ENCODE results near the gene ITGA8. TPM values are rescaled to one million over a fixed set of nuclear protein-coding genes. Genes with fewer than 3 reads are reported as not detected.

ITGA8 gene
- polyA plus RNA-seq, 1 donor (not counting 4 experiments of a cell fraction or from before 2014, with no cell fraction given): not detected

DNA sequence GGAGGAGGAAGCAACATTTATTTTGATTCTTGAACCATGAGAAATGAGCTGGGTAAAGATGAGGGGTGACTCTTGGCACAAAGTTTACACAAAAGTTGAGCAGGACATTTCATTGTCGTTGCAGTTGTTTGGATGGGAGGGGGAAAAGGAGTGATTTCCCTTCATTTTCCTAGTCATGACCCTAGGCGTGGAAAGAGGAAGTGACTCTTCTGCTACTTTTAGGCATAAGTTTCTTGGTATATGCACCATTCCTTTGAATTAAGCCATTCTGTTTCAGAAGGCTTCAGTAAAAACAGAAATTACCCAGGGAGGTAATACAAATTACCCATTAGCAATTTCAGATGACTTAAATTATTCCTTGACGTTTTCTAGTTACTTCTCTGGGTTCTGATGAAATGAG is 234.7 kb downstream of the ITGA8 start:
- H3K4me1 ChIP-seq (ENCODE audit: control insufficient read depth, extremely low read depth, insufficient read depth, low read length): no peaks in the 10 kb centered on the region
- no peak overlapping the region for H3K27ac ChIP-seq (ENCODE audit: control insufficient read depth, insufficient read depth, low read length)
- H3K9ac ChIP-seq (ENCODE audit: control insufficient read depth, extremely low read depth, insufficient read depth, low read length): no peak overlapping the region
- no peaks in the 10 kb centered on the region for H4K20me1 ChIP-seq (ENCODE audit: control insufficient read depth, extremely low read depth, insufficient read depth, low read length)
- H2AFZ ChIP-seq (ENCODE audit: control insufficient read depth, low read length): no peak overlapping the region
- no peak for DNase-seq (ENCODE audit: low read depth, low spot score)
- H3K4me3 ChIP-seq (ENCODE audit: control insufficient read depth in 2 of 3, extremely low read depth in 1 of 3, insufficient read depth in 2 of 3, low read depth in 1 of 3, low read length in 3 of 3): no peak overlapping the region
- no peak overlapping the region for H3K4me2 ChIP-seq (ENCODE audit: control insufficient read depth, extremely low read depth, insufficient read depth, low read depth, low read length)
- no peaks in the 10 kb centered on the region for H3K9me1 ChIP-seq (ENCODE audit: control insufficient read depth, extremely low read depth, insufficient read depth, low read length)
- H3K9me3 ChIP-seq (ENCODE audit: control insufficient read depth, low read depth, low read length): no peaks in the 10 kb centered on the region
- dilution Hi-C loops (cut with MboI; ENCODE audit: extremely low pct_ligation_motif_present, low sequenced_read_pairs): no loop called here
- H3K79me2 ChIP-seq (ENCODE audit: control insufficient read depth, insufficient read depth, low read length): no peaks in the 10 kb centered on the region
- no peaks in the 10 kb centered on the region for H3K27me3 ChIP-seq (ENCODE audit: control insufficient read depth, extremely low read depth, insufficient read depth, low read length)
- no peaks in the 10 kb centered on the region for H3K36me3 ChIP-seq (ENCODE audit: control insufficient read depth in 2 of 2, extremely low read depth in 1 of 2, insufficient read depth in 2 of 2, low read length in 2 of 2)
- TF ChIP-seq EZH2 (IDR thresholded peaks at IDR 0.05; ENCODE audit: low read length): no peak
- TF ChIP-seq, protein P1, sequence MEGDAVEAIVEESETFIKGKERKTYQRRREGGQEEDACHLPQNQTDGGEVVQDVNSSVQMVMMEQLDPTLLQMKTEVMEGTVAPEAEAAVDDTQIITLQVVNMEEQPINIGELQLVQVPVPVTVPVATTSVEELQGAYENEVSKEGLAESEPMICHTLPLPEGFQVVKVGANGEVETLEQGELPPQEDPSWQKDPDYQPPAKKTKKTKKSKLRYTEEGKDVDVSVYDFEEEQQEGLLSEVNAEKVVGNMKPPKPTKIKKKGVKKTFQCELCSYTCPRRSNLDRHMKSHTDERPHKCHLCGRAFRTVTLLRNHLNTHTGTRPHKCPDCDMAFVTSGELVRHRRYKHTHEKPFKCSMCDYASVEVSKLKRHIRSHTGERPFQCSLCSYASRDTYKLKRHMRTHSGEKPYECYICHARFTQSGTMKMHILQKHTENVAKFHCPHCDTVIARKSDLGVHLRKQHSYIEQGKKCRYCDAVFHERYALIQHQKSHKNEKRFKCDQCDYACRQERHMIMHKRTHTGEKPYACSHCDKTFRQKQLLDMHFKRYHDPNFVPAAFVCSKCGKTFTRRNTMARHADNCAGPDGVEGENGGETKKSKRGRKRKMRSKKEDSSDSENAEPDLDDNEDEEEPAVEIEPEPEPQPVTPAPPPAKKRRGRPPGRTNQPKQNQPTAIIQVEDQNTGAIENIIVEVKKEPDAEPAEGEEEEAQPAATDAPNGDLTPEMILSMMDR (optimal IDR thresholded peaks at IDR 0.05 in 1 of 3, IDR thresholded peaks at IDR 0.05 in 1 of 3, conservative IDR thresholded peaks at IDR 0.05 in 1 of 3; ENCODE audit: extremely low read depth in 1 of 3, insufficient read depth in 2 of 3, low read length in 3 of 3): no peak
- no peak for FAIRE-seq

DNA sequence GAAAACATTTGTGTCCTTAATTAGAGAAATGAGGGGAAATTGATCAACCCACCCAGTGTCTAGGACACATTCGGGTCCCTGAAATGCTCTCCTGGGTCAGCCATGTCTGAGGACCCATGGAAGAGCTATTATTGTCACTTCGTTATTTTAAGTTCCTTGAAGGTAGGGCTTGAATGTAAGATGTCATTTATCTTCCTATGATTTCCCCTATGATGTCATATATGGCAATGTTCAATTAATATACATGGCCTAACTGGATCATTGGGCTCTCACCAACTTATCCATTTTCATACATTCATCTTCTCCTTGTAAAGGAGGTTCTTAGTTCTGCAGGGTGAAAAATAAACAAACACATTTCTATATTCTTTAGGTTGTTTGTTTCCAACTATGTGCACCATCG is 235.6 kb downstream of the ITGA8 start:
- no peaks in the 10 kb centered on the region for H3K79me2 ChIP-seq (ENCODE audit: control insufficient read depth, insufficient read depth, low read length)
- H3K4me3 ChIP-seq (ENCODE audit: control insufficient read depth in 2 of 3, extremely low read depth in 1 of 3, insufficient read depth in 2 of 3, low read depth in 1 of 3, low read length in 3 of 3): no peak overlapping the region
- no peak overlapping the region for H3K9ac ChIP-seq (ENCODE audit: control insufficient read depth, extremely low read depth, insufficient read depth, low read length)
- no peak overlapping the region for H3K27ac ChIP-seq (ENCODE audit: control insufficient read depth, insufficient read depth, low read length)
- TF ChIP-seq, protein P1 (optimal IDR thresholded peaks at IDR 0.05 in 1 of 3, IDR thresholded peaks at IDR 0.05 in 1 of 3, conservative IDR thresholded peaks at IDR 0.05 in 1 of 3; ENCODE audit: extremely low read depth in 1 of 3, insufficient read depth in 2 of 3, low read length in 3 of 3): no peak
- TF ChIP-seq EZH2 (IDR thresholded peaks at IDR 0.05; ENCODE audit: low read length): no peak
- FAIRE-seq (no peak), DNase-seq (ENCODE audit: low read depth, low spot score) (no peak)
- no peak overlapping the region for H3K4me2 ChIP-seq (ENCODE audit: control insufficient read depth, extremely low read depth, insufficient read depth, low read depth, low read length)
- H3K9me3 ChIP-seq (ENCODE audit: control insufficient read depth, low read depth, low read length): no peaks in the 10 kb centered on the region
- H2AFZ ChIP-seq (ENCODE audit: control insufficient read depth, low read length): no peak overlapping the region
- H3K9me1 ChIP-seq (ENCODE audit: control insufficient read depth, extremely low read depth, insufficient read depth, low read length): no peaks in the 10 kb centered on the region
- no peaks in the 10 kb centered on the region for H4K20me1 ChIP-seq (ENCODE audit: control insufficient read depth, extremely low read depth, insufficient read depth, low read length)
- dilution Hi-C loops (cut with MboI; ENCODE audit: extremely low pct_ligation_motif_present, low sequenced_read_pairs): no loop called here
- H3K27me3 ChIP-seq (ENCODE audit: control insufficient read depth, extremely low read depth, insufficient read depth, low read length): no peaks in the 10 kb centered on the region
- no peaks in the 10 kb centered on the region for H3K36me3 ChIP-seq (ENCODE audit: control insufficient read depth in 2 of 2, extremely low read depth in 1 of 2, insufficient read depth in 2 of 2, low read length in 2 of 2)
- no peaks in the 10 kb centered on the region for H3K4me1 ChIP-seq (ENCODE audit: control insufficient read depth, extremely low read depth, insufficient read depth, low read length)
